SK-N-MC (cell line): Measurements from ENCODE around the gene NHS.

Experiments
- DNase-seq: peaks from one replicate; pipeline ENCODE4 v3.0.0-alpha.2; 2011; ENCODE audit warnings: low read depth, low spot score
- H3K27ac ChIP-seq: fragments of 200-600 bp; sonication (generic); 2 replicates; pipeline ENCODE4 v1.5.1; 2016; ENCODE audit warnings: mixed run types
- H3K36me3 ChIP-seq: fragments of 200-600 bp; sonication (generic); 2 replicates; pipeline ENCODE4 v1.6.1; 2017; ENCODE audit warnings: antibody characterized with exemption, low read length, mixed read lengths; ENCODE audit not compliant: insufficient read depth
- H3K4me3 ChIP-seq: fragments of 200-600 bp; sonication (generic); 2 replicates; pipeline ENCODE4 v1.5.1; 2016
- H3K9ac ChIP-seq: fragments of 200-600 bp; sonication (generic); 2 replicates; pipeline ENCODE4 v1.8.0; 2017; ENCODE audit warnings: mixed run types, mixed read lengths; ENCODE audit not compliant: insufficient read length
- H3K9me3 ChIP-seq: fragments of 200-600 bp; sonication (generic); 2 replicates; pipeline ENCODE4 v1.6.1; 2017; ENCODE audit warnings: low read depth, mild to moderate bottlenecking, antibody characterized with exemption, low read length, moderate library complexity, mixed read lengths
- EZH2 ChIP-seq: fragments of 200-600 bp; sonication (generic); IDR thresholded peaks from one replicate; pipeline ENCODE4 v1.6.1; 2017; ENCODE audit warnings: antibody characterized with exemption
- FOXP2 ChIP-seq: optimal IDR thresholded peaks from 2 replicates; pipeline ENCODE3; 2011; ENCODE audit warnings: mild to moderate bottlenecking, moderate library complexity; ENCODE audit not compliant: insufficient read depth; ENCODE audit errors: extremely low read length, control extremely low read depth
- POLR2AphosphoS5 ChIP-seq: IDR thresholded peaks from 2 replicates; pipeline ENCODE4 v1.6.1; 2012; ENCODE audit warnings: mild to moderate bottlenecking, low read depth, low read length, borderline replicate concordance

Gene NHS

DNA sequence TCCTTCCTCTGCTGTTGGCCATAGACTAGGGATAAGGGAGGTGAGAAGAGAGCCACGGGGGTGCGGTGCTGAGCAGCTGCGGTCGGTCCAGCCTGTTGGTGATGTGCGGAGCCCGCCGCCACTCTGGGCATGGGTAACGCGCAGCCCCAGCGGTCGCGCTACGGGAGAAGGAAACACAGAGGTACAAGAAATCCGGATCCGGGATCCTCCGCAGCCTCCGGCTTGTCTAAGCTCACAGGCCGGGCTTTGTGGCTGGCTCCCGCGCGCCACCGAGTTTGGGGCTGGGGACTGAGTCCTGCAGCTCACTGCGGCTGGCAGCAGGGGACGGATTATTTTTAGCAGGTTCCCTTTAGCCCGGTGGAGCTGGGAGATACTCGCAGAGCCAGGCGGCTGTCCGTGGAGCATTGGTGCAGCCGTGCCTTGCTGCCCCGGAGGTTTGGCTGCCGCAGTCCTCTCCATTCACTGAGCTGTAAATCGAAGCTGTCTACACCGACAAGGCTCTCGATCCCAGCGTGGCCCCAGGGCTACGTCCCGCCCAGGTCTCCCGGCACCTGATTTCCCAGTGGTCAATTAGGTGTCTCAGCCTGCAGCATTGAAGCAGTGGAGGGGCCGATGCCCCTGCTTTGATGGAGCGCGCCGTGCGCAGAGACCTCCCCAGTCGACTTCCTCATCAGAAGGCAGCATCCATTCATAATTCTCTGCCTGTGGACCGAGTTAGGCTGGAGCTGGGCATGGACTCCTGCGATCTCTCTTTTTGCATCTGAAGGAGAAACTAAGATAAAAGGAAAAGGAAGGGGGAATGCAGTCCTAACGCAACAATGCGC lies 280.4 kb downstream of the NHS start:
- TF ChIP-seq POLR2AphosphoS5 (no peak), FOXP2 (no peak), EZH2 (no peak)
- Histone ChIP-seq H3K9ac (no peak overlapping the region), H3K4me3 (no peak overlapping the region), H3K27ac (no peak overlapping the region), H3K9me3 (no peaks in the 10 kb centered on the region), H3K36me3 (no peaks in the 10 kb centered on the region)
- DNase-seq: no peak

DNA sequence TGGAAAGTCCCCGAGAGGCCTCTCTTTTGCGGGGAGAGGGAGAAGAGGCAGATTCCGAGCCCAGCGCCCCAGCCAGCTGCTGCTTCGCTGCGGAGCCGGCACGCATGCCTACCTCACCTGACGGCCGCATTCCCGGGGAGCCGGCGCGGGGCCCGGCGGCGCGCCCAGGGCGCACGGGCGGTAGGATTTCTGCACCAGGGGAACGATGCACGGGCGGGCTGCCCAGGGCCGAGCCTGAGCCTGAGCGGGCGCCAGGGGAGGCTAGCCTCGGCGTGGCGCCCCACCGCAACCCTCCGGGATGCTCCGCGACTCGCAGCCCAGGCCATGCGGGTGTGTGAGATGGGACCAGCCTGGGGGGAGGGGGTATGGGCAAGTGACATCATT lies 281.0 kb downstream of the NHS start:
- H3K27ac ChIP-seq: no peak overlapping the region
- no peak overlapping the region for H3K4me3 ChIP-seq
- no peaks in the 10 kb centered on the region for H3K36me3 ChIP-seq
- H3K9ac ChIP-seq: no peak overlapping the region
- H3K9me3 ChIP-seq: no peaks in the 10 kb centered on the region
- TF ChIP-seq FOXP2 (no peak), POLR2AphosphoS5 (no peak), EZH2 (no peak)
- DNase-seq: no peak

DNA sequence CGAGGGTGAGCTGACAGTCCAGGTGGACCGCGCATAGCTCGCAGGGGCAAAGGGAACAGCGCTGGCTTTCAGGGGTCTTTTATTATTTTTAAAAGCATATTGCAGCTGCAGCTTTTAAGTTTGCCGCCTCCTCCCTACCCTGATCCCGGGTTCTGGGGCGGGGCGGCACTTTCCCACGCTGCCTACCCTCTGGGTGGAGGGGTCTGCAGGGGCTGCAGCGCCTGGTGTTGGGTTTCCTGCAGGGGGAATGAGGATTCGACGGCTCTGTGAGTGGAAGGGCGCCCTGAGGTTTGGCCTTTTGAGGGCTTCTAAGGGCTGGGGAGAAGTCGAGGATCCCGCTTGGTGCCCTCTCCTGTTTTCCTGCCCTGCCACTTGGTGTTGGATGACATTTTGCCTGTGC lies 281.6 kb downstream of the NHS start:
- TF ChIP-seq FOXP2: no peak
- no peak for TF ChIP-seq POLR2AphosphoS5
- no peak for TF ChIP-seq EZH2
- Histone ChIP-seq H3K27ac (no peak overlapping the region), H3K9ac (no peak overlapping the region), H3K36me3 (no peaks in the 10 kb centered on the region), H3K4me3 (no peak overlapping the region), H3K9me3 (no peaks in the 10 kb centered on the region)
- no peak for DNase-seq

DNA sequence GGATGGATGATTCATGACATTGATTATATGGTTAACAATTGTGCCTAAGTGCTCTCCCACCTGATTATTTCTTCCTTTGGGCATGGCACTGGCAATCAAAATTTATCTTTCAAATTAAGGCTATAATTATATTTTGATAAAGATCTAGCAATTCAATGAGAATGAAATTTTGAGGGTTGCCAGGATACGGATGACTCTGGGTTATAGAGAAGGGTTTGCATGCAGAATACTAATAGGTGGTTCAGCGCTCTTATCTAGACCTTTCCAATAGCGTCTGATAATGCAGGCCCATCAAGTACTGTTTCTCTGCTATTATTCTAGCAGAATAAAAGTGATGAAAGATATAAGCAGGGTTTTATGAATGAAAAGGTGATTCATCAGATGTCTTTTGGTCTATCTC lies 287.4 kb downstream of the NHS start:
- DNase-seq: no peak
- Histone ChIP-seq H3K9ac (no peak overlapping the region), H3K36me3 (no peaks in the 10 kb centered on the region), H3K9me3 (no peaks in the 10 kb centered on the region), H3K4me3 (no peak overlapping the region), H3K27ac (no peak overlapping the region)
- TF ChIP-seq FOXP2: no peak
- no peak for TF ChIP-seq EZH2
- TF ChIP-seq POLR2AphosphoS5: no peak

DNA sequence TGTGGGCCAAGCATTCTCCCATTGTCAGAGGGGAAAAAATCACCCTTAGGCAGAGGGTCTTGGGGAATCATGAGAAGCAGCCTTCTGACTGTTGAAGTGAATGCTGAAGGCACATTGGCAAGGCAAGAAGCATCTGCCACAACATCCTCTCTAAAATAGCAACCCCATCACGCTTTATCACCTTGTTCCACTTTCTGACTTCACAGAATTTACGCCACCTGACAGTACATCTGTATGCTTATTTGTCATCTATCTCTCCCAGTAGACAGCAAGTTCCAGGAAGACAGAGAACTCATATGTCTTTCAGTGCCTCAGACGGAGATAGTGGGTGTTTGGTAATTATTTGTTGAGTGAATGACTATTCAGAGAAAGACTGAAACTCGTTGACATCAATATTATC lies 293.9 kb downstream of the NHS start:
- TF ChIP-seq EZH2 (no peak), POLR2AphosphoS5 (no peak), FOXP2 (no peak)
- Histone ChIP-seq H3K36me3 (no peaks in the 10 kb centered on the region), H3K9ac (no peak overlapping the region), H3K4me3 (no peak overlapping the region), H3K27ac (no peak overlapping the region), H3K9me3 (no peaks in the 10 kb centered on the region)
- no peak for DNase-seq

DNA sequence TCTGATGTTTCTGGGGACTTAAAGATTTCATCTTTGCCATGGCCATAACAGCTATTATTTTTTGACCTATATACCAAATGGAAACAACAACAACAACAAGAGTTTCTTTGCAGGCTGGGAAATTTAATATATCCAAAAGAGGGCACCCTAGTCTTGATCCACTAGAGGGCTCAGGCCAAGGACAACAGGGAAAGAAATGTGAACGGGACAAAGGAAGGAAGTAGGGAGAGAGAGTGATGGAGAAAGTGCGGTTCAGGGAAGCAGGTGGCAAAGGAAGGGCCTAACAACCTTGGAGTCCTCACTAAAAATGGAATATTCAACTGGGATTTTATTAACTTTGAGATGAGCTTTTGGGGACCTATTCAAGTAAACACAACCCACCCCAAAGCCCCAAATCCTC lies 294.5 kb downstream of the NHS start:
- no peak overlapping the region for H3K4me3 ChIP-seq
- no peak for TF ChIP-seq POLR2AphosphoS5
- no peak for TF ChIP-seq FOXP2
- TF ChIP-seq EZH2: no peak
- no peak overlapping the region for H3K9ac ChIP-seq
- H3K9me3 ChIP-seq: no peaks in the 10 kb centered on the region
- no peaks in the 10 kb centered on the region for H3K36me3 ChIP-seq
- no peak overlapping the region for H3K27ac ChIP-seq
- no peak for DNase-seq

DNA sequence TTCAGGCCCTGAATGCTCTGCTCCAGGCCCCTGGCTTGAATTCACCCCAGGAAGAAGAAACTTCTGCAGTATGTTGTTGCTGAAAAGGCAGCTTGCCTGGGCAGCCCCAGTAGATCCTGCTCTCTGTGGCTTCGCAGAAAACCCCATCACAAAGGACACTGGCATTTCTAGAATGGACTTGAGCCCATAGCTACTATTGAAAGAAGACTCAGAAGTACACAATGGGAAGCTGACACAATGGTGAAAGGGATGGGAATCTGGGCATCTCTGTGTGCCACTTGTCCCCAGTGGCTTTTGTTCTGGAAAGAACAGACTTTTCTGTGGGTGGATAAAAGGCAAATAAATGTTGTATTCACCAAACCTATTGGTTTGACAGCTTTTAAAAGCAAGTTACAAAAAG lies 294.9 kb downstream of the NHS start:
- Histone ChIP-seq H3K9ac (no peak overlapping the region), H3K27ac (no peak overlapping the region), H3K4me3 (no peak overlapping the region), H3K9me3 (no peaks in the 10 kb centered on the region), H3K36me3 (no peaks in the 10 kb centered on the region)
- no peak for TF ChIP-seq FOXP2
- no peak for TF ChIP-seq EZH2
- TF ChIP-seq POLR2AphosphoS5: no peak
- DNase-seq: no peak

DNA sequence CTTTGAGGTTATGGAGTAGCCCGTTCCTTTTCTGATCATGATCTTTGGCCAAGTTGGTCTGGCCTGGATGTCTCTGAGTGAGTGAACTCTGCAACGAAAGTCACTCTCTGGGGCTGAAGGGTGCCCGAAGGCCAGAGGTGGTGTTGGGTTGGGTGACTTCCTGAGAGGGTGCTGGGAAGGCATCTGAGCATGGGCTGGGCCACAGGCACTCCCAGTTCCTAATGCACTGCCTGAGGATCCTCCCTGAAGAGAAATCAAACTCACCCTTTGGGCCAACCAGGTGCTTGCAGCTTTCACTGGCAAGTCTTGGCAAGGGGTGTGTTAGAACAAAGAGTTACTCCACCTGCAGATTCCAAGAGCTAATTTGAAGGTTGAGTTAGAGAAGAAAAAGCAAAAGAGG lies 295.9 kb downstream of the NHS start:
- Histone ChIP-seq H3K36me3 (no peaks in the 10 kb centered on the region), H3K9ac (no peak overlapping the region), H3K4me3 (no peak overlapping the region), H3K27ac (no peak overlapping the region), H3K9me3 (no peaks in the 10 kb centered on the region)
- TF ChIP-seq FOXP2 (no peak), EZH2 (no peak), POLR2AphosphoS5 (no peak)
- DNase-seq: no peak

DNA sequence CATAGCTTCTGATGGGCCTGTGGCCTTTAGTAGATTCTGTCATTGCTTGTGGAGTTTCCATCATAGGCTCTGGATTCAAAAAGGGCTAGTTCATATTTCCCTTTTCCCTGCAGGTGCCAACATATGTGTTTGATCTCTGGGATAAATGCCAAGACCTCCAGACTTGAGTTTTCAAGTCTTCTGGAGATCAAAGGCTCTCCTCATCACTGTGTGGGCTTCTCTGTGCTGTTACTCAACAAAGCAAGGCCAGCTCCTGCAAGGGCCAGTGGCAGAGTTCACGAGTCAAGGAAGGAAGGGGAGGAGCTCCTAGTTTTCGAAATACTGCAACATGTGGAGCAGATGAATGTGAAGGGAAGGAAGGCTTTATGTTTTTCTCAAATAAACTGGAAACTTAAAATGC lies 299.6 kb downstream of the NHS start:
- Histone ChIP-seq H3K27ac (no peak overlapping the region), H3K36me3 (no peaks in the 10 kb centered on the region), H3K4me3 (no peak overlapping the region), H3K9me3 (no peaks in the 10 kb centered on the region), H3K9ac (no peak overlapping the region)
- TF ChIP-seq FOXP2 (no peak), POLR2AphosphoS5 (no peak), EZH2 (no peak)
- no peak for DNase-seq
